NCI-H187 treated with DMSO at 0.1 percent for 48 hours (cell line): ENCODE data around the gene CCNL1.
"Not testable (repeated sequence)": the region's sequence is repeated elsewhere in the genome, so short reads cannot be mapped to it uniquely, and the experiment has no call there.

ENCODE experiments used
- DNase-seq: peaks from one replicate; lab custom pipeline; 2025; lab: John Stamatoyannopoulos, UW

Gene CCNL1

GRCh38 chr3:157103280-157103679 is 56.7 kb downstream of the CCNL1 start:
- no peak for DNase-seq

DNA sequence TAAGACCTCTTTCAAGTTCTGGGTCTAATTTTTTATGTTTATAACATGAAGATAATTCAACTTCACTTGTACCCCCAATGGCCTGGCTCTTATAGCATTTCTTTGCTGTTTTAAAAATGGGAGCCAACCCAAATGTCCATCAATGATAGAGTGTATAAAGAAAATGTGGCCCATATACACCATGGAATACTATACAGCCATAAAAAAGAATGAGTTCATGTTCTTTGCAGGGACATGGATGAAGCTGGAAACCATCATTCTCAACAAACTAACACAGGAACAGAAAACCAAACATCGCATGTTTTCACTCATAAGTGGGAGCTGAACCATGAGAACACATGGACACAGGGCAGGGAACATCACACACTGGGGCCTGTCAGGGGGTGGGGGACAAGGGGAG is 57.4 kb downstream of the CCNL1 start:
- not testable (repeated sequence) for DNase-seq

- DNase-seq = no peak
Observed at GRCh38 chr3:157102098-157102497, 57.8 kb downstream of the CCNL1 start.

- no peak for DNase-seq
Observed at GRCh38 chr3:157101486-157101885, 58.5 kb downstream of the CCNL1 start.

DNA sequence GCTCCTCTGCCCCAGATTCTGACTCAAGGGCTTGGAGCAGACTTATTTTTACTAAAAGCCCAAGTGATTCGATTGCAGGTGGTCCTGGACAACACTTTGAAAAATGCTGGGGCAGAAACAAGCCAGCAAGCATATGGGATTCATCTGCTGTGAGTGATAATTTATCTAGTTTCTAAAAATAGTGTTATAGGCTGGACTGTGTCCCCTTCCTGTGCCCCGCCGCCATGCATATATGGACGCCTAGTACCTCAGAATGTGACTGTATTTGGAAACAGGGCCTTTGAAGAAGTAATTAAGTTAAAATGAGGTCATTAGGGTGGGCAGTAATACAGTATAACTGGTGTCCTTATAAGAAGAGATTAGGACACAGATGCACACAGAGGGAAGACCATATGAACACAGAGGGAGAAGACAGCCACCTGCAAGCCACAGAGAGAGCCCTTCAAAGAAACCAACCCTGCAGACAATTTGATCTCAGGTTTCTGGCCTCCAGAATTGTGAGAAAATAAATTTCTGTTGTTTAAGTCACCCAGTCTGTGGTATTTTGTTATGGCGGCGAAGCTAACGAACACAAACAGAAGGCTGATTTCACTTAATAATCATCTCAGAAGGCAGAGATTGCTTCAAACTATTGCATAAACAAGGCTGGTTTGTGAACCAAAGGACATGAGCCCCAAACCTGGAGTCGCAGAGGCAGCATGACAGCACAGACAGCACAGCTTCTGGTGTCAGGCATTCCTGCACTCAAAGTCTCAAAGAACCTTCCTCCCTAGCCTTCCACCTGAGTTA is 59.1 kb downstream of the CCNL1 start:
- no peak for DNase-seq

DNA sequence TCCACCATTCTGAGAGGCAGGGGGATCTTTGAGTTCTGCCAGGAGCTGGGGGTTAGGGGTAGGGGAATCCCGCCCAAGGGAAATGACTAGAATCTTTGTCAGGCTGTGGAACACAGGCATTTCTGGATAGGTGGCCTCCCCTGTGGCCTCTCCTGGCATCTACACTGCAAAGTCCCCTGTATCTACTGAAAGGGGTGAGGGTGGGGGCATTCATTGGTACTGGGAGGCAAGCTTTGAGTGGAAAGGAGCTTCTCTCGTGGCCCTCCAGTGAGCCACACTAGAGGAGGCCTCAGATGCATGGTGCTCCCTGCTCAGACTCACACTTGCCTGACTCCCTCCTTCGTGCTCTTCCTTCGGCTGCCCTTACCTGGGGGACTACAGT is 59.9 kb downstream of the CCNL1 start:
- DNase-seq = no peak

GRCh38 chr3:157099326-157100095 is 60.4 kb downstream of the CCNL1 start:
- DNase-seq = no peak

DNA sequence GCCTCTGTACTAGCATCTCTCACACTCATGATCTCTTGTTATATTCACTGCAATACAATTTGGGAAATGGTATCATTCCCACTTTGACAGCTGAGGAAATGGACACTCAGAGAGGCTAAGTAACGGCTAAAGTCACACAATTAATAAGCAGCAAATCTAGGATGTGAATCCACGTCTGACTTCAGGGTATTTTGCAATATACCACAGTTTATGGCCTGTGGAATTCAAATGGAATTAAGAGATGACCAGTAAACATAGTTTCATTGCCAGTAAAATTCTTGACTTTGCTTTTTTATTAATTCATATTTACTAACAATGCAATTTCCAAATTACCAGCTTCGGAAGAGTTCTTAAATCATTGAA is 61.1 kb downstream of the CCNL1 start:
- DNase-seq = no peak

- no peak for DNase-seq
Observed at GRCh38 chr3:157098121-157098822, 61.7 kb downstream of the CCNL1 start.
